ENCODE results near the gene CD300H. TPM values are rescaled to one million over a fixed set of nuclear protein-coding genes. Genes with fewer than 3 reads are reported as not detected.
"Not testable (repeated sequence)": the region's sequence is repeated elsewhere in the genome, so short reads cannot be mapped to it uniquely, and the experiment has no call there.

Gene CD300H
- total RNA-seq, 1 donor from 2014 or later: not detected

- H3K36me3 ChIP-seq: no peaks in the 10 kb centered on the region
- Mint-ChIP-seq H3K27ac (no peak overlapping the region), H3K27me3 (ENCODE audit: insufficient read depth, low read depth) (peaks cover 2% of the 10 kb centered on the region), H3K9me3 (peaks cover 9% of the 10 kb centered on the region), H3K36me3 (no peaks in the 10 kb centered on the region), H3K4me1 (no peaks in the 10 kb centered on the region), H3K4me3 (no peak overlapping the region)
- H3K27ac ChIP-seq: no peak overlapping the region
- no peak overlapping the region for H3K9ac ChIP-seq
- no peak overlapping the region for H3K4me2 ChIP-seq
- H3K27me3 ChIP-seq: no peaks in the 10 kb centered on the region
- no peak overlapping the region for H3K4me3 ChIP-seq
- H3F3A ChIP-seq (ENCODE audit: low read depth): no peaks in the 10 kb centered on the region
- no peaks in the 10 kb centered on the region for H3K79me2 ChIP-seq (ENCODE audit: low read depth)
- H2AFZ ChIP-seq (replicated peaks): no peak overlapping the region
- H3K4me1 ChIP-seq: no peaks in the 10 kb centered on the region
- TF ChIP-seq EZH2 (IDR thresholded peaks at IDR 0.05): no peak
- TF ChIP-seq EZH2phosphoT487 (IDR thresholded peaks at IDR 0.05): no peak
- no peak for TF ChIP-seq CTCF (IDR thresholded peaks at IDR 0.05)
- peaks cover 5% of the 10 kb centered on the region for H3K9me3 ChIP-seq (ENCODE audit: low read depth)
- no peaks in the 10 kb centered on the region for H4K20me1 ChIP-seq (ENCODE audit: low read depth)
- no peak for DNase-seq (ENCODE audit: low spot score)
These were observed 47.3 kb downstream of the CD300H start for GRCh38 chr17:74520016-74520434.

GRCh38 chr17:74518413-74518981 lies 48.8 kb downstream of the CD300H start:
- not testable (repeated sequence) for H3K4me1 ChIP-seq; DNase-seq (ENCODE audit: low spot score); H3K4me3 ChIP-seq; H3K79me2 ChIP-seq (ENCODE audit: low read depth); H3K36me3 ChIP-seq; H3K4me1 Mint-ChIP-seq; H3K4me2 ChIP-seq; H4K20me1 ChIP-seq (ENCODE audit: low read depth); H3K9me3 ChIP-seq (ENCODE audit: low read depth); H3K9ac ChIP-seq; H3K27ac Mint-ChIP-seq; H3K27me3 ChIP-seq; H3K27ac ChIP-seq; H3K36me3 Mint-ChIP-seq; H3K4me3 Mint-ChIP-seq; H2AFZ ChIP-seq (replicated peaks)
- H3K9me3 Mint-ChIP-seq: peaks cover 20% of the 10 kb centered on the region
- H3K27me3 Mint-ChIP-seq (ENCODE audit: insufficient read depth, low read depth): peaks cover 11% of the 10 kb centered on the region
- H3F3A ChIP-seq (ENCODE audit: low read depth): peaks cover 11% of the 10 kb centered on the region

- no peak overlapping the region for H3K4me3 ChIP-seq
- H3K4me1 ChIP-seq: no peaks in the 10 kb centered on the region
- no peak overlapping the region for H3K27ac ChIP-seq
- no peaks in the 10 kb centered on the region for H3K36me3 ChIP-seq
- H2AFZ ChIP-seq (replicated peaks): no peak overlapping the region
- H3F3A ChIP-seq (ENCODE audit: low read depth): peaks cover 11% of the 10 kb centered on the region
- H3K4me3 Mint-ChIP-seq: no peak overlapping the region
- no peak overlapping the region for H3K27ac Mint-ChIP-seq
- H3K4me2 ChIP-seq: no peak overlapping the region
- H3K9me3 ChIP-seq (ENCODE audit: low read depth): peaks cover 5% of the 10 kb centered on the region
- H3K9me3 Mint-ChIP-seq: peaks cover 20% of the 10 kb centered on the region
- H3K36me3 Mint-ChIP-seq: peaks cover 9% of the 10 kb centered on the region
- no peaks in the 10 kb centered on the region for H3K79me2 ChIP-seq (ENCODE audit: low read depth)
- no peaks in the 10 kb centered on the region for H3K4me1 Mint-ChIP-seq
- no peaks in the 10 kb centered on the region for H4K20me1 ChIP-seq (ENCODE audit: low read depth)
- H3K27me3 ChIP-seq: no peaks in the 10 kb centered on the region
- peaks cover 11% of the 10 kb centered on the region for H3K27me3 Mint-ChIP-seq (ENCODE audit: insufficient read depth, low read depth)
- no peak for DNase-seq (ENCODE audit: low spot score)
- no peak overlapping the region for H3K9ac ChIP-seq
- TF ChIP-seq EZH2phosphoT487 (IDR thresholded peaks at IDR 0.05) (no peak), EZH2 (IDR thresholded peaks at IDR 0.05) (no peak), CTCF (IDR thresholded peaks at IDR 0.05) (no peak)
These were observed 50.6 kb downstream of the CD300H start for GRCh38 chr17:74516561-74517328.

GRCh38 chr17:74515941-74516340 lies 51.4 kb downstream of the CD300H start:
- peaks cover 8% of the 10 kb centered on the region for H3K27me3 ChIP-seq
- H2AFZ ChIP-seq (replicated peaks): no peak overlapping the region
- H3K4me3 ChIP-seq: no peak overlapping the region
- no peaks in the 10 kb centered on the region for H3K79me2 ChIP-seq (ENCODE audit: low read depth)
- DNase-seq (ENCODE audit: low spot score): no peak
- no peaks in the 10 kb centered on the region for H3K4me1 Mint-ChIP-seq
- H3K36me3 Mint-ChIP-seq: peaks cover 9% of the 10 kb centered on the region
- H4K20me1 ChIP-seq (ENCODE audit: low read depth): no peaks in the 10 kb centered on the region
- no peak overlapping the region for H3K9ac ChIP-seq
- H3K9me3 Mint-ChIP-seq: peaks cover 20% of the 10 kb centered on the region
- H3K27ac ChIP-seq: no peak overlapping the region
- peaks cover 11% of the 10 kb centered on the region for H3K27me3 Mint-ChIP-seq (ENCODE audit: insufficient read depth, low read depth)
- H3F3A ChIP-seq (ENCODE audit: low read depth): peaks cover 11% of the 10 kb centered on the region
- TF ChIP-seq EZH2phosphoT487 (IDR thresholded peaks at IDR 0.05): no peak
- TF ChIP-seq EZH2 (IDR thresholded peaks at IDR 0.05): no peak
- no peak for TF ChIP-seq CTCF (IDR thresholded peaks at IDR 0.05)
- H3K27ac Mint-ChIP-seq: no peak overlapping the region
- H3K4me2 ChIP-seq: no peak overlapping the region
- H3K4me3 Mint-ChIP-seq: no peak overlapping the region
- peaks cover 5% of the 10 kb centered on the region for H3K9me3 ChIP-seq (ENCODE audit: low read depth)
- H3K4me1 ChIP-seq: no peaks in the 10 kb centered on the region
- no peaks in the 10 kb centered on the region for H3K36me3 ChIP-seq

All from neural progenitor cell (in vitro differentiated cells).